K562 treated with DMSO at 1 percent for 4 hours (cell line): ENCODE data around the gene BMAL2. TPM values are rescaled to one million over a fixed set of nuclear protein-coding genes. Genes with fewer than 3 reads are reported as not detected.

Experiments used
- total RNA-seq: library from RNA; unstranded; fragments of 300-600 nt; gene quantifications from 2 replicates; pipeline ENCODE4 v1.2.3, GENCODE V29; 2022; ENCODE audit not compliant: insufficient read depth

BMAL2 gene
- total RNA-seq = not detected in 2 replicates

GRCh38 chr12:27332714-27333402, at the start of gene BMAL2:
Gene BMAL2 (plus strand): TSS chr12:27332836. CDS start chr12:27333073, 237 bp downstream.

Other genes starting within 250 kb of the BMAL2 start
- 2.6 and 4.9 TPM in 2 replicates for gene STK38L, start 88.5 kb upstream of the BMAL2 start, total RNA-seq
- gene SMCO2, start 113.9 kb downstream of the BMAL2 start, total RNA-seq = not detected in 2 replicates
- 1.3 TPM in 1 of 2 replicates, not detected in the other for gene PPFIBP1, start 191.4 kb downstream of the BMAL2 start, total RNA-seq